ENCODE measurements around the gene SPANXA2. TPM values are rescaled to one million over a fixed set of nuclear protein-coding genes. Genes with fewer than 3 reads are reported as not detected.

SPANXA2 gene
- total RNA-seq (2022; extraction: Qiagen RNA extraction), result 0.38 to 0.45 TPM in 2 of 5 replicates, not detected in the others

GRCh38 chrX:141589408-141589807, at the start of gene SPANXA2:
Gene SPANXA2, plus strand, starts transcription at chrX:141589708. Its CDS starts 60 bp downstream, at chrX:141589768.

GRCh38 chrX:141584638-141585037, 4.9 kb upstream of the SPANXA2 start, which contains the start of gene SPANXA1:
Gene SPANXA1, minus strand, starts transcription at chrX:141584738. Its CDS starts 60 bp downstream, at chrX:141584678.

Other genes with a start within 250 kb of the SPANXA2 start
- gene SPANXA1, start 5.0 kb upstream of the SPANXA2 start, total RNA-seq (2022; extraction: Qiagen RNA extraction), result 0.38 to 0.45 TPM in 2 of 5 replicates, not detected in the others
- gene SPANXD, start 109.0 kb downstream of the SPANXA2 start, total RNA-seq (2022; extraction: Qiagen RNA extraction), result not detected in 5 replicates
- not detected in 5 replicates for gene MAGEC3, start 248.6 kb downstream of the SPANXA2 start, total RNA-seq (2022; extraction: Qiagen RNA extraction)

Data from A549 treated with Mapracorat at 1 μM for 4 hours (cell line).